ENCODE measurements around the gene EIF2B4.

GRCh38 chr2:27353762-27354596 is 16.2 kb downstream of the EIF2B4 start:
- TF ChIP-seq CTCF (IDR thresholded peaks at IDR 0.05) (no peak), REST (IDR thresholded peaks at IDR 0.05; ENCODE audit: insufficient read depth in 1 of 2, low read depth in 2 of 2, low read length in 1 of 2) (no peak), TCF7L2 (IDR thresholded peaks at IDR 0.05; ENCODE audit: low read depth, low read length) (no peak), POLR2AphosphoS5 (IDR thresholded peaks at IDR 0.05; ENCODE audit: low read depth, low read length) (no peak)
